ENCODE results near the gene PPP2R2D. TPM values are rescaled to one million over a fixed set of nuclear protein-coding genes. Genes with fewer than 3 reads are reported as not detected.

PPP2R2D gene
- total RNA-seq, 2 donors from 2014 or later = 43.1 to 52.4 TPM

GRCh38 chr10:131886237-131886636 is 14.6 kb upstream of the PPP2R2D start:
- ATAC-seq (no peak), DNase-seq (no peak)
- intact Hi-C loops (cut with DNase I) = loop anchor here (5.0 kb wide), 1 partner anchor 261 kb away; no protein-coding TSS in a partner anchor
- Histone ChIP-seq H3K36me3 (replicated peaks in 1 of 2; ENCODE audit: insufficient read depth in 1 of 2, low read depth in 2 of 2) (no peaks in the 10 kb centered on the region), H3K9me3 (no peaks in the 10 kb centered on the region), H3K4me1 (peaks cover 10% of the 10 kb centered on the region), H3K27me3 (peaks cover 0 to 3% of the 10 kb centered on the region in 2 donors), H3K4me3 (no peak overlapping the region), H3K27ac (no peak overlapping the region)
- 86 to 90% methylated on average over 10 of the region's 10 CpGs for WGBS, 2 donors
- TF ChIP-seq POLR2A (IDR thresholded peaks at IDR 0.05) (no peak), CTCF (IDR thresholded peaks at IDR 0.05) (no peak)

DNA sequence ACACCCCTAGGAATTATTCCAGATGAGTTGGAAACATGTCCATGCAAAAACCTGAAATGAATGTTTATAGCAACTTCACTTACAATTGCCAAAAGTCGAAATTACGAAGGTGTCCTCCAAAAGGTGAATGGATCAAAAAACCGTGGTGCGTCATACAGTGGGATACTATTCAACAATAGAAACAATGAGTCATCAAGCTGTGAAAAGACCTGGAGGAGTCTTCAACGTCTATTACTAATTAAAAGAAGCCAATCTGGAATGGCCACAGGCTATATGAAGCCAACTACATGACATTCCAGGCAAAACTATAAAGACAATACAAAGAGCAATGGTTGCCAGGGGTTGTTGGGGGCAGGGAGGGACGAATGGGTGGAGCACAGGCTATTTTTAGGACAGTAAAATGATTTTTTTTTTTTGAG is 12.6 kb upstream of the PPP2R2D start:
- Histone ChIP-seq H3K4me3 (no peak overlapping the region), H3K9me3 (no peaks in the 10 kb centered on the region), H3K27me3 (peaks cover 0 to 3% of the 10 kb centered on the region in 2 donors), H3K27ac (no peak overlapping the region), H3K4me1 (peaks cover 10% of the 10 kb centered on the region), H3K36me3 (replicated peaks in 1 of 2; ENCODE audit: insufficient read depth in 1 of 2, low read depth in 2 of 2) (no peaks in the 10 kb centered on the region)
- DNase-seq (no peak), ATAC-seq (no peak)
- WGBS, 2 donors = 70 to 75% methylated on average over 6 of the region's 6 CpGs
- intact Hi-C loops (cut with DNase I) = loop anchor here (5.0 kb wide), 1 partner anchor 259 kb away; no protein-coding TSS in a partner anchor
- no peak for TF ChIP-seq CTCF (IDR thresholded peaks at IDR 0.05)
- TF ChIP-seq POLR2A (IDR thresholded peaks at IDR 0.05) = no peak

DNA sequence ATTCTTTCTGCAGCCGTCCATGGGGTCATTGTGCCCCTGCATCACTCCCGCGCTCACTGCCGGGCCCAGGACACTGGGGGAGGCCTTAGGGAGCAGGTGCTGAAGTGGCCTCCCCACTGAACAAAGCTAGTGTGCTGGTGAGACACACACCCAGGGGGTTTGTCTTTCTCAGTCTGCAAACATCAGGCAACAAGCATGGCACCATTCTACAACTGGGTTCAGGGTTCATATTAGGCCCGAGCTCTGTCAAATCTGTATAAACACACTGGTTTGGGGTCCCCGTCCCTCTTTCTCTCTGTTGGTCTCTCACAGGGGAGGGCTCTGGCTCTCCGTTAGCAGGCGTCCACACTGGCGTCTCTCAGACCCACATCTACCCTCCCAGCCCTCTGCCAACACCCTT is 11.1 kb upstream of the PPP2R2D start:
- no peak overlapping the region for H3K27ac ChIP-seq
- intact Hi-C loops (cut with DNase I) = loop anchor here (5.0 kb wide), 1 partner anchor 258 kb away; no protein-coding TSS in a partner anchor
- WGBS, 2 donors = 92 to 93% methylated on average over 9 of the region's 9 CpGs

DNA sequence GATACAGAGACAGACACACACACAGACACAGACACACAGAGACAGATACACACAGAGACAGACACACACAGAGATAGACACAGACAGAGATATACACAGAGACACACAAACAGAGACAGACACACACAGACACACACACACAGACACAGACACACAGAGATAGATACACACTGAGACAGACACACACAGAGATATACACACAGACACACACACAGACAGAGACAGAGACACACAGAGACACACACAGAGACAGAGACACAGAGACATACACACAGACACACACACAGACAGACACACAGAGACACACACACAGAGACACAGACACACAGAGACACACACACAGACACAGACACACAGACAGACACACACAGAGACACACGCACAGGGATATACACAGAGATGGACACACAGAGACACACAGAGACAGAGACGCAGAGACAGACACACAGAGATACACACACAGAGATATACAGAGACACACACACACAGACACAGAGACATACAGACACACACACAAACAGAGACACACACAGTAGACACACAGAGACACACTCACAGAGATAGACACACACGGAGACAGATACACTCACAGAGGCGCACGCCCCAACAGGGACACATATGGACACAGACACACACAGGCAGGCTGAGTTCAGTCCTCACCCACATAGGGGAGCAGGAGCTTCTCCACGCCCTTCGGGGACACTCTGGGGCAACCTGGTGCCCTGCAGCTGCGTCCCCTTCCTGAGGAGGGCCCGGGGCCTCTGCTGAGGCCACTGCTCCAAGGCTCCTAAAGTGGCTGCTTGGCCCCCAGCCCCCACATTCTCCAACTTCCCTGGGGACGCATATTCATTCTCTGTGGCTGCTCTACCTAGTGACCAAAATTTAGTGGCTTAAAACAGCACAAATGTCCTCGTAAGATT is 10.3 kb upstream of the PPP2R2D start:
- peaks cover 5% of the 10 kb centered on the region for H3K4me1 ChIP-seq
- WGBS, 2 donors = 86 to 96% methylated on average over 5 to 11 of the region's 11 CpGs
- no peaks in the 10 kb centered on the region for H3K9me3 ChIP-seq
- H3K36me3 ChIP-seq (replicated peaks in 1 of 2; ENCODE audit: insufficient read depth in 1 of 2, low read depth in 2 of 2) = no peaks in the 10 kb centered on the region
- H3K27me3 ChIP-seq = peaks cover 0 to 3% of the 10 kb centered on the region in 2 donors
- DNase-seq = no peak
- no peak for TF ChIP-seq CTCF (IDR thresholded peaks at IDR 0.05)
- TF ChIP-seq POLR2A (IDR thresholded peaks at IDR 0.05) = no peak
- H3K27ac ChIP-seq = no peak overlapping the region
- intact Hi-C loops (cut with DNase I) = no loop called here
- no peak for ATAC-seq
- no peak overlapping the region for H3K4me3 ChIP-seq

More for the DNA sequence above, 11.1 kb upstream of the PPP2R2D start:
- ATAC-seq (no peak), DNase-seq (no peak)
- Histone ChIP-seq H3K27me3 (peaks cover 0 to 3% of the 10 kb centered on the region in 2 donors), H3K9me3 (no peaks in the 10 kb centered on the region), H3K4me3 (no peak overlapping the region), H3K36me3 (replicated peaks in 1 of 2; ENCODE audit: insufficient read depth in 1 of 2, low read depth in 2 of 2) (no peaks in the 10 kb centered on the region), H3K4me1 (peaks cover 10% of the 10 kb centered on the region)
- TF ChIP-seq CTCF (IDR thresholded peaks at IDR 0.05) (no peak), POLR2A (IDR thresholded peaks at IDR 0.05) (no peak)

All from body of pancreas (tissue), 4 donors.